ENCODE measurements around the gene KCNF1. TPM values are rescaled to one million over a fixed set of nuclear protein-coding genes. Genes with fewer than 3 reads are reported as not detected.

The KCNF1 gene
- total RNA-seq, 1 experiment from 2014 or later, result 0.52 TPM

DNA sequence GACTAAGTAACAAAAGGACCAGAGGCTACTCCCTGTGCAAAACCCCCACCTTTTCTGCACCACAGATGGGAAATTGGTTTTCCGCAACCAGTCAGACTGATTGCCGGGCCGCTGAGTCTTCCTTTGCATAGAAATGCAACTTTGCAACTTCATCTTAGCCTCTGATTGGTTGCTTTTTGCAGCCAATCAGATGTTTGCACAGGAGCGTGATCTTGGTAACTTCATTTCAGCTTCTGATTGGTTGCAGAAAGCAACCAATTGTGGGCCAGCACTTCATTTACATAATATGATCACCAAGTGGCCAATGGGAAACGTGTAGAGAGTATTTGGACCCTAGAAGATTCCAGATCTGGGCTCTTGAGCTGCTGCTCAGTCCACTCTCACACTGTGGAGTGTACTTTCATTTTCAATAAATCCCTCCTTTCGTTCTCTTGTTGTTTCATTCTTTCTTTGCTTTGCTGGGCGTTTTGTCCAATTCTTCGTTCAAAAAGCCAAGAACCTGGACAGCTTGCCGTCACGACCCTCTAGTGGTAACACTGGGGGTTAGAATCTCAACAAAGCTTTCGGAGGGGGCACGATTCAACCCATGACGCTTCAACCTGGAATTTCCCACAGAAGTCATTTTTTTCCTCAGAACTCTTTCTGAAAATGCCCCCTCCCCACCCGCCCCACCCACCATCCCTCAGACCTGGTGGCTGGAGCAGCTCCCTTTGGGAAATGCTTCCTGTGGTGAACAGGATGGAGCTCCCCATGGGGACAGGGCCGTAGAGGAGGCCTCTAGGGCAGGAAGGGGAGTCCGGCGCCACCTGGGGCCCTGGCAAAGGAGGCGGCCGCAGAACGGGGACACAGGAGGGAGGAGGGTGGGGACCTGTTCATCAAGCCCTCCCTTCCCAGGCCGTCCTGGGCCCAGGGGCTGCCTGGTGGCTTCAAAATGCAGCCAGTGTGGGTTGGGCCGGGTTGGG, 31.8 kb upstream of the KCNF1 start:
- Histone ChIP-seq H4K20me1 (ENCODE audit: insufficient read depth) (no peaks in the 10 kb centered on the region), H3K9me3 (ENCODE audit: control insufficient read depth in 1 of 2, insufficient read depth in 1 of 2, low read depth in 1 of 2, low read length in 2 of 2) (no peaks in the 10 kb centered on the region), H3K9me2 (ENCODE audit: insufficient read depth) (no peaks in the 10 kb centered on the region), H3K27ac (ENCODE audit: low read depth, low read length) (no peak overlapping the region), H2AFZ (ENCODE audit: low read depth, low read length, poor library complexity, severe bottlenecking) (no peak overlapping the region), H3K4me2 (ENCODE audit: low read length) (no peak overlapping the region), H3K79me2 (ENCODE audit: insufficient read depth, low read length) (no peaks in the 10 kb centered on the region), H3K9ac (ENCODE audit: low read length) (no peak overlapping the region), H3K4me3 (replicated peaks in 1 of 2; ENCODE audit: low read depth in 1 of 2, low read length in 2 of 2) (no peak overlapping the region), H3K36me3 (ENCODE audit: control insufficient read depth in 1 of 2, insufficient read depth in 2 of 2, low read length in 2 of 2) (no peaks in the 10 kb centered on the region), H3K27me3 (ENCODE audit: insufficient read depth, low read length) (no peaks in the 10 kb centered on the region), H3K4me1 (ENCODE audit: control insufficient read depth in 1 of 2, insufficient read depth in 2 of 2, low read length in 2 of 2) (no peaks in the 10 kb centered on the region)
- 0 out of 2 replicates have a peak, but pooled peaks have one; percentile 20 for ATAC-seq
- intact Hi-C loops (cut with micrococcal nuclease), result no loop called here
- DNase-seq (ENCODE audit: low read depth, low spot score), result no peak
- BruUV-seq (replicated peaks), result no TSS peak
- ChIA-PET RAD21 (ENCODE audit: low non-redundant PET in 1 of 2, low total read pairs in 2 of 2, uncharacterized antibody in 2 of 2, unreplicated experiment in 2 of 2) (no interaction called here), POLR2A (no interaction called here), CTCF (interaction anchor here (0.7 kb wide), 1 partner anchor 44 kb away, joined by 5 read pairs; no protein-coding TSS in a partner anchor)
- TF ChIP-seq SIN3A (IDR thresholded peaks at IDR 0.05; ENCODE audit: low read depth), result no peak
- TF ChIP-seq, protein P1, sequence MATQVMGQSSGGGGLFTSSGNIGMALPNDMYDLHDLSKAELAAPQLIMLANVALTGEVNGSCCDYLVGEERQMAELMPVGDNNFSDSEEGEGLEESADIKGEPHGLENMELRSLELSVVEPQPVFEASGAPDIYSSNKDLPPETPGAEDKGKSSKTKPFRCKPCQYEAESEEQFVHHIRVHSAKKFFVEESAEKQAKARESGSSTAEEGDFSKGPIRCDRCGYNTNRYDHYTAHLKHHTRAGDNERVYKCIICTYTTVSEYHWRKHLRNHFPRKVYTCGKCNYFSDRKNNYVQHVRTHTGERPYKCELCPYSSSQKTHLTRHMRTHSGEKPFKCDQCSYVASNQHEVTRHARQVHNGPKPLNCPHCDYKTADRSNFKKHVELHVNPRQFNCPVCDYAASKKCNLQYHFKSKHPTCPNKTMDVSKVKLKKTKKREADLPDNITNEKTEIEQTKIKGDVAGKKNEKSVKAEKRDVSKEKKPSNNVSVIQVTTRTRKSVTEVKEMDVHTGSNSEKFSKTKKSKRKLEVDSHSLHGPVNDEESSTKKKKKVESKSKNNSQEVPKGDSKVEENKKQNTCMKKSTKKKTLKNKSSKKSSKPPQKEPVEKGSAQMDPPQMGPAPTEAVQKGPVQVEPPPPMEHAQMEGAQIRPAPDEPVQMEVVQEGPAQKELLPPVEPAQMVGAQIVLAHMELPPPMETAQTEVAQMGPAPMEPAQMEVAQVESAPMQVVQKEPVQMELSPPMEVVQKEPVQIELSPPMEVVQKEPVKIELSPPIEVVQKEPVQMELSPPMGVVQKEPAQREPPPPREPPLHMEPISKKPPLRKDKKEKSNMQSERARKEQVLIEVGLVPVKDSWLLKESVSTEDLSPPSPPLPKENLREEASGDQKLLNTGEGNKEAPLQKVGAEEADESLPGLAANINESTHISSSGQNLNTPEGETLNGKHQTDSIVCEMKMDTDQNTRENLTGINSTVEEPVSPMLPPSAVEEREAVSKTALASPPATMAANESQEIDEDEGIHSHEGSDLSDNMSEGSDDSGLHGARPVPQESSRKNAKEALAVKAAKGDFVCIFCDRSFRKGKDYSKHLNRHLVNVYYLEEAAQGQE (IDR thresholded peaks at IDR 0.05; ENCODE audit: low read depth), result no peak
- TF ChIP-seq CBX3 (IDR thresholded peaks at IDR 0.05; ENCODE audit: low read depth), result no peak
- TF ChIP-seq TCF7L2 (IDR thresholded peaks at IDR 0.05; ENCODE audit: borderline replicate concordance, extremely low read depth, insufficient read depth, insufficient read length), result no peak
- TF ChIP-seq, protein P2, sequence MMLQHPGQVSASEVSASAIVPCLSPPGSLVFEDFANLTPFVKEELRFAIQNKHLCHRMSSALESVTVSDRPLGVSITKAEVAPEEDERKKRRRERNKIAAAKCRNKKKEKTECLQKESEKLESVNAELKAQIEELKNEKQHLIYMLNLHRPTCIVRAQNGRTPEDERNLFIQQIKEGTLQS (IDR thresholded peaks at IDR 0.05), result no peak
- TF ChIP-seq, protein P3, sequence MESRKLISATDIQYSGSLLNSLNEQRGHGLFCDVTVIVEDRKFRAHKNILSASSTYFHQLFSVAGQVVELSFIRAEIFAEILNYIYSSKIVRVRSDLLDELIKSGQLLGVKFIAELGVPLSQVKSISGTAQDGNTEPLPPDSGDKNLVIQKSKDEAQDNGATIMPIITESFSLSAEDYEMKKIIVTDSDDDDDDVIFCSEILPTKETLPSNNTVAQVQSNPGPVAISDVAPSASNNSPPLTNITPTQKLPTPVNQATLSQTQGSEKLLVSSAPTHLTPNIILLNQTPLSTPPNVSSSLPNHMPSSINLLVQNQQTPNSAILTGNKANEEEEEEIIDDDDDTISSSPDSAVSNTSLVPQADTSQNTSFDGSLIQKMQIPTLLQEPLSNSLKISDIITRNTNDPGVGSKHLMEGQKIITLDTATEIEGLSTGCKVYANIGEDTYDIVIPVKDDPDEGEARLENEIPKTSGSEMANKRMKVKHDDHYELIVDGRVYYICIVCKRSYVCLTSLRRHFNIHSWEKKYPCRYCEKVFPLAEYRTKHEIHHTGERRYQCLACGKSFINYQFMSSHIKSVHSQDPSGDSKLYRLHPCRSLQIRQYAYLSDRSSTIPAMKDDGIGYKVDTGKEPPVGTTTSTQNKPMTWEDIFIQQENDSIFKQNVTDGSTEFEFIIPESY (IDR thresholded peaks at IDR 0.05; ENCODE audit: extremely low read depth, insufficient replicate concordance, low read length), result no peak
- no peak for TF ChIP-seq EZH2phosphoT487 (IDR thresholded peaks at IDR 0.05; ENCODE audit: borderline replicate concordance)

All from HCT116 (cell line).